ENCODE results near the gene TWIST2.

GRCh38 chr2:238864207-238865014 is 16.5 kb downstream of the TWIST2 start:
- TF ChIP-seq, protein P1, sequence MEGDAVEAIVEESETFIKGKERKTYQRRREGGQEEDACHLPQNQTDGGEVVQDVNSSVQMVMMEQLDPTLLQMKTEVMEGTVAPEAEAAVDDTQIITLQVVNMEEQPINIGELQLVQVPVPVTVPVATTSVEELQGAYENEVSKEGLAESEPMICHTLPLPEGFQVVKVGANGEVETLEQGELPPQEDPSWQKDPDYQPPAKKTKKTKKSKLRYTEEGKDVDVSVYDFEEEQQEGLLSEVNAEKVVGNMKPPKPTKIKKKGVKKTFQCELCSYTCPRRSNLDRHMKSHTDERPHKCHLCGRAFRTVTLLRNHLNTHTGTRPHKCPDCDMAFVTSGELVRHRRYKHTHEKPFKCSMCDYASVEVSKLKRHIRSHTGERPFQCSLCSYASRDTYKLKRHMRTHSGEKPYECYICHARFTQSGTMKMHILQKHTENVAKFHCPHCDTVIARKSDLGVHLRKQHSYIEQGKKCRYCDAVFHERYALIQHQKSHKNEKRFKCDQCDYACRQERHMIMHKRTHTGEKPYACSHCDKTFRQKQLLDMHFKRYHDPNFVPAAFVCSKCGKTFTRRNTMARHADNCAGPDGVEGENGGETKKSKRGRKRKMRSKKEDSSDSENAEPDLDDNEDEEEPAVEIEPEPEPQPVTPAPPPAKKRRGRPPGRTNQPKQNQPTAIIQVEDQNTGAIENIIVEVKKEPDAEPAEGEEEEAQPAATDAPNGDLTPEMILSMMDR (IDR thresholded peaks at IDR 0.05): no peak
- TF ChIP-seq POLR2A (IDR thresholded peaks at IDR 0.05): no peak

Measured in breast epithelium (tissue), 3 donors.